HG03045 (cell line): ENCODE data around the gene SPATA2.
"Not testable (repeated sequence)": the region's sequence is repeated elsewhere in the genome, so short reads cannot be mapped to it uniquely, and the experiment has no call there.

ENCODE experiments used
- ATAC-seq: cut with Tn5 transposase; IDR thresholded peaks from one replicate; pipeline ENCODE4 v1.9.1; 2021; ENCODE audit warnings: mild to moderate bottlenecking, moderate library complexity; ENCODE audit not compliant: unreplicated experiment

SPATA2 gene

GRCh38 chr20:49904440-49905214, 10.7 kb downstream of the SPATA2 start:
- no peak for ATAC-seq

- no peak for ATAC-seq
Measured at GRCh38 chr20:49901588-49901987, 13.7 kb downstream of the SPATA2 start.

GRCh38 chr20:49899541-49900383, 15.6 kb downstream of the SPATA2 start:
- no peak for ATAC-seq

- no peak for ATAC-seq
Measured at GRCh38 chr20:49896204-49896603, 19.1 kb downstream of the SPATA2 start.

GRCh38 chr20:49895474-49896093, 19.7 kb downstream of the SPATA2 start:
- ATAC-seq, result not testable (repeated sequence)

GRCh38 chr20:49894073-49894470, 21.3 kb downstream of the SPATA2 start:
- no peak for ATAC-seq

GRCh38 chr20:49893242-49894072, 21.9 kb downstream of the SPATA2 start:
- ATAC-seq, result no peak

GRCh38 chr20:49892817-49893216, 22.5 kb downstream of the SPATA2 start:
- no peak for ATAC-seq

- ATAC-seq, result no peak
Measured at GRCh38 chr20:49892260-49892659, 23.1 kb downstream of the SPATA2 start.

GRCh38 chr20:49891476-49892110, 23.7 kb downstream of the SPATA2 start:
- ATAC-seq, result no peak

GRCh38 chr20:49890471-49891361, 24.6 kb downstream of the SPATA2 start:
- ATAC-seq, result no peak

GRCh38 chr20:49889935-49890333, 25.4 kb downstream of the SPATA2 start:
- no peak for ATAC-seq

GRCh38 chr20:49889001-49889934, 26.1 kb downstream of the SPATA2 start:
- no peak for ATAC-seq

GRCh38 chr20:49888212-49889000, 26.9 kb downstream of the SPATA2 start:
- no peak for ATAC-seq

GRCh38 chr20:49887251-49888211, 27.8 kb downstream of the SPATA2 start:
- no peak for ATAC-seq

GRCh38 chr20:49886571-49887213, 28.6 kb downstream of the SPATA2 start:
- ATAC-seq, result no peak
